Activated CD4-positive, alpha-beta T cell treated with anti-CD3 and anti-CD28 coated beads for 48 hours (primary cell): ENCODE data around the gene ZDHHC14.
"Not testable (repeated sequence)": the region's sequence is repeated elsewhere in the genome, so short reads cannot be mapped to it uniquely, and the experiment has no call there.

Experiments
- DNase-seq: peaks from one replicate; pipeline ENCODE4 v3.0.0-alpha.2; 2020

Gene ZDHHC14

DNA sequence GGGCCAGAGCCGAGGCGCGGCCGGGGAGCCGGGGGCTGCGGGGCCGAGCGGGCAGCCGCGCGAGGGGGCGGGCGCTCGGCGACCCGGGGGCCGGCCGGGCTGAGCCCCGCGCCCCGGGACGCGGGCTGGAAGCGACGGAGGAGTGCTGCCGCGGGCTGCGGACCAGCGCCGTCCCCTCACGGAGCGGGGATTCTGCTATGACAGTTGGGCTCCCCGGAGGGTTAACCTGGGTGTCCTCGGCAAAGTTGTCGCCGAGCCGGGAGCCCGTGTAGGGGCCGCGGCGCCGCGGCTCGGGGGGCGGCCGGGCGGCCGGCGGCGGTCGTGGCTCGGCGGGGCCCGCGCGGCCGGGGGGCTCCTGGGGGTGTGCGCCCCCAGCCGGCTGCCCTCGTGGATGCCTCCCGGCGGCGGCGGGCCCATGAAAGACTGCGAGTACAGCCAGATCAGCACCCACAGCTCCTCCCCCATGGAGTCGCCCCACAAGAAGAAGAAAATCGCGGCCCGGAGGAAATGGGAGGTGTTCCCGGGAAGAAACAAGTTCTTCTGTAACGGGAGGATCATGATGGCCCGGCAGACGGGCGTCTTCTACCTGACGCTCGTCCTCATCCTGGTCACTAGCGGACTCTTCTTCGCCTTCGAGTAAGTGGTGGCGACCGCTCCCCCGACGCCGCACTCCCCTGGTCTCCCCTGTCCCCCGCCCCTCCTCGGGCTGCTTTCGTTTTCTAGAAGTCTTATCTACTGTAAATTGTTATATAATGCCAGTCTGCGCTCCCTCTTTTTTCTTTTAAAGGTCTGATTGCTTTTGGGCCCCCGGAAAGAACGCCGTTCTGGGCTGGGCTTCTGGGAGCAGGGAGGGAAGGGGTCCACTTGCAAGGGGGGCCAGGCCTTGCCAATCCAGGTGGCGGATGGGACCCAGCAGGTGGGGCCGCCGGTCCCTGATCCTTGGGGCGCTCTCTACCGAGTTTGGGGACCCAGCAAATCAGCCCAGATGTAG, 936 bp downstream of the ZDHHC14 start:
- peak; percentile 64 for DNase-seq

DNA sequence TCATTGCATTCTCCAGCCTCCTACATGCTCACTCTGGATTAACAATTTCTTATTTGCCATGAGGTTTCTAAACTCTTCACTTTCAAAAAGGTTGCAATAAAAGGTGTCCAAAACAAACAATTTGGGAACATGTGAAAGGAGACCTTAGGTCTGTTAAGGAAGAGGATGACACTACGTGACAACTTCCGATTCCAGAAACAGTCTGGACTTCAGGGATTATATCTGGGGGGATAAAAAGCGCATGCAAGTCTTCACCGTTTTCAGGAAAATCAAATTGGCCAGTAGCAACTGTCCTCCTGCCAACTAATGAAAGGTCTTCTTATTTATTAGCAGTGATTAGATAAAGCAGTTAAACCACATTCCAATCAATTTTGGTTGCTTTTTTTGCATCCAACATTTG, 1.8 kb downstream of the ZDHHC14 start:
- DNase-seq: no peak

DNA sequence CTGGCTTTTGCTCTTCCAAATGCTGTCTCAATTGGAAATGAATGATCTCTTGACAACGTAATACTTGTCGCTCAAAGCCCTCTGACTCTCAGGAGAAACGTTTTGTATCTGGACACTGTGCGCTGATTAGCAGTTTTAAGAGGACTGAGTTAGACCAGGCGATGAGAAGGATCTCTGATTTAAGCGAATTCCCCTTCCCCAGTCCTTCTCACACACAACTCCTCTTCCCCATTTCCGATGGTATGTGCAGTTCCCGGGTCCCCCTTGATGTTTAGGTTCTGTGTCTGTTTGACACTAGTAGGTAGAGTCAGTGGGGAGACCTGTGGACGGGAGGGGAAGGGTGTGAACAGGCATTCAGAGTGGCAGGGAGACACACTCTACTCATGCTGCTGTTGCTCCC, 2.5 kb downstream of the ZDHHC14 start:
- no peak for DNase-seq

DNA sequence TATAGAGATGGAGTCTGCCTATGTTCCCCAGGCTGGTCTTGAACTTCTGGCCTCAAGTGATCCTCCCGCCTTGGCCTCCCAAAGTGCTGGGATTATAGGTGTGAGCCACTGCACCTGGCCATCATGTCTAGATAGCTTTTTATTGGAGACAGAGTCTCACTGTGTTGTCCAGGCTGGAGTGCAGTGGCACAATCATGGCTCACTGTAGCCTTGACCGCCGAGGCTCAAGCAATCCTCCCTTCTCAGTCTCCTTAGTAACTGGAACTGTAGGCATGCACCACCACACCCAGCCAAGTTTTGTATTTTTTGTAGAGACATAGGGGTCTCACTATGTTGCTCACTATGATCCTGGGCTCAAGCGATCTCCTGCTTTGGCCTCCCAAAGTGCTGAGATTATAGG, 4.0 kb downstream of the ZDHHC14 start:
- DNase-seq: not testable (repeated sequence)

DNA sequence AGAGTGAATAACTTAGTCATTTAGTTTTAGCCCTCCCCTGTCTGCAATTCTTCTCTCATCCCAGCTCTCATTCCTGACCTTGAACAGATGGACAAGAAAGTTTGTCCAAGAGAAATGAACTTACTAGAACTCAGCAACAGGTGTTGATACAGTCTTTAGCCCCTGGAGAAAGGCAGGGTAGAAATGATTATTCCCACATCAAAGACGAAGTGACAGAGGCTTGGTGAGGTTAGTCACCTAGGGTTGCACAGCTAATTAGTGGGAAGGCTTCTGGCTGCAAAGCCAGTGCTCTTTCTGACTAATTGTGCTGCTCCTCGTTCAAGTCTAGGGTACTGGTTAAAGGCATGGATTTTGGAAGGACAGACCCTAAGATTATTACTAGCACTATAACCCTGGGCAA, 4.5 kb downstream of the ZDHHC14 start:
- DNase-seq: peak; percentile 40

DNA sequence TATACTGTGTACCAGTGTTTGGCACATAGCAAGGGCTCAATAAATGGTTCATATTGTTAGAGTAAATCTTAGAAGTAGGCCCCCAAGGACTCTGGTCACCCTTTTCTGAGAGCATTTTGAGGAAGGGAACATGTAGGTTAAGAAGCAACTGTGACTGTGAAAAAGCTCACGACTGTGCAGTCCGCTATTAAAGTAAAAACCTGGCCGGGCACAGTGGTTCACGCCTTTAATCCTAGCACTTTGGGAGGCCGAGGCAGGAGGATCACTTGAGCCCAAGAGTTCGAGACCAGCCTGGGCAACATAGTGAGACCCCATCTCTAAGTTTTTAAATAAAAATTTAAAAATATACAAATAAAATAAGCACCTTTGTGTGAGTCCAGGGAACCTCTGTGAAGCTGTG, 5.0 kb downstream of the ZDHHC14 start:
- DNase-seq: no peak

DNA sequence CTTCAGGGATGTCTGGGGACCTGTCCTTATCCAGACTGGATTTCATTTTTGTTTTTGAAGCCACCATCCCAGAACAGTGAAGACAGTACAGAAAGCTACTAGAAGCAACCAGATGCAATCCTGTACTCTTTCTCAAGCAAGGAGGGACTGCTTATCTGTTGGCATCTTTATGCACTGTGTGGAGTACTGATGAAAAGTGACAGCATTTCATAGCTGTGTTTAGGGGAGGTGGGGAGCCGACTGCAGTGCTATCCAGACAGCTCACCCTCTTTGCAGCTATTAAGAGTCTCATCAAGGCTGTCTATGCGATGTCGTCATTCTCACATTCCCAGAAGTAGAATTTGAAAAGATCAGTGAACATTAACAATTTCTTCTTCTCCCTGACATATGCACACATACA, 5.5 kb downstream of the ZDHHC14 start:
- no peak for DNase-seq

DNA sequence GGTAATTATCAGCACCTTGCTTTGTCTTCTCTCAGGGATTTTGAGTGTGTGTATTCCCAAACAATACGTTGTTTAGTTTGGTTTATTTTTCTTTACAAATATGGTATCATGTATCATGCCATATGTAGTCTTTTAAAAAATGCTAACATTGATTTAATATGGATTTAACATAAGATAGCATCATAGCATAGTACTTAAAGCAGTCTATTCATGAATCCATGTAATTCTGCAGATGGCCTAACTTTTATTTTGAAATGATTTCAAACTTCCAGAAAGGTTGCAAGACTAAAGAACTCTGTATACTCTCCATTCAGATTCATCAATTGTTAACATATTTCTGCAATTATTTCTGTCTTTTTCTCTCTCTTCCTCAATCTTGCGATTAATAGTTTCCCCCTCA, 7.9 kb downstream of the ZDHHC14 start:
- DNase-seq: no peak

DNA sequence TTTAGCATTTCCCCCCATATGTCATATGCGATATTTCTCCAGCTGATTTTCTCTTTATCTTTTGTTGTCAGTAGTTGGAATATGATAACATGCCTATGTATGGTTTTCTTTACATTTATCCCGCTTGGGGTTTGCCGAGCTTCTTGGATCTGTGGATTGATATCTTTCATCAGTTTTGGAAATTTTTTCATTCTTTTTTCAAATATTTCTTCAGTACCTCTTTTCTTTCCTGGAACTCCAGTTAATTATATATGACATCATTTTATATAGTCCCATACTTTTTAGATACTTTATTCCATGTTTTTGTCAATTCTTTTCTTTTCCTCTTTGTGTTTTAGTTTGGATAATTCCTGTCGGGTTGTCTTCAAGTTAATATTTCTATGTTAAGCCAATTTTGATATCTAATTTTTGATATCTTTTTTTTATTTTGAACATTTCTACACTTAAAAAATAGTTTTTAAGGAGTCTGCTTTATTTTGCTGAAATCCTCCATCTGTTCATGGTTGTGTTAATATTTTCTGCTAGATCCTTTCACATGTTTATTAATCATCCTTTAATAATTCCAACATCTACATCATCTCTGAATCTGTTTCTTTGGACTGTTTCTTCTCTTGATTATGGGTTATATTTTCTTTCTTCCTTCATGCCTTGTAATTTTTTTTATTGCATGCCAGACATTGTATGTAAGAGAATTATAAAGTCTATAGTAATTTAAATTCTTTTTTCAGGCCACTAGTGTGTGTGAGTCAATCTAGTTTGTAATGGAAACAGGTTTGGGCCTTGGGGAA, 9.5 kb downstream of the ZDHHC14 start:
- DNase-seq: no peak

DNA sequence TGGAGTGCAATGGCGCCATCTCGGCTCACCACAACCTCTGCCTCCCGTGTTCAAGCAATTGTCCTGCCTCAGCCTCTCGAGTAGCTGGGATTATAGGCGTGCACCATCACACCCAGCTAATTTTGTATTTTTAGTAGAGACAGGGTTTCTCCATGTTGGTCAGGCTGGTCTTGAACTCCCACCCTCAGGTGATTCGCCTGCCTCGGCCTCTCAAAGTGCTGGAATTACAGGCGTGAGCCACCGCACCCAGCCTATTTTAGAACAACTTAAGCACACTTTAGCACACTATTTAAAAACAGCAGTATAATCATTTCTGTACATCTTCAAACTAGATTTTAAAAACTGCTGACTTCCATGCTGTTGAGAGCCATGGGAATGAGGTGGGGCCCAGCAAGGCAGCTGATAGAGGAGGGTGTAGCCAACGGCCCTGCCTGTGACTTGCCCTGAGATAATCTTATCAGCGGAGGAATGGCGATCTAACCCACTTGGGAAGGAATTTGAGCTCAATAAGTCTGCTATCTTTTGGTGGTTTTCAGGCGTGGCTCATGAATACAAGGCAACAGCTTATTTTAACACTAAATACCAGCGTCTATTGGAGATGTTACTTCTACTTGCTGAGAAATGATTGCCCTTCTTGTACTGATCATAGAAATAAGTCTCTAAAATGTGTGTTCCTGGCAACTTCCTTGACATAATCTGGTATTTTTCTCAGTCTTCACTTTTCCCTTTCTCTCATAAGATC, 12.1 kb downstream of the ZDHHC14 start:
- DNase-seq: no peak

DNA sequence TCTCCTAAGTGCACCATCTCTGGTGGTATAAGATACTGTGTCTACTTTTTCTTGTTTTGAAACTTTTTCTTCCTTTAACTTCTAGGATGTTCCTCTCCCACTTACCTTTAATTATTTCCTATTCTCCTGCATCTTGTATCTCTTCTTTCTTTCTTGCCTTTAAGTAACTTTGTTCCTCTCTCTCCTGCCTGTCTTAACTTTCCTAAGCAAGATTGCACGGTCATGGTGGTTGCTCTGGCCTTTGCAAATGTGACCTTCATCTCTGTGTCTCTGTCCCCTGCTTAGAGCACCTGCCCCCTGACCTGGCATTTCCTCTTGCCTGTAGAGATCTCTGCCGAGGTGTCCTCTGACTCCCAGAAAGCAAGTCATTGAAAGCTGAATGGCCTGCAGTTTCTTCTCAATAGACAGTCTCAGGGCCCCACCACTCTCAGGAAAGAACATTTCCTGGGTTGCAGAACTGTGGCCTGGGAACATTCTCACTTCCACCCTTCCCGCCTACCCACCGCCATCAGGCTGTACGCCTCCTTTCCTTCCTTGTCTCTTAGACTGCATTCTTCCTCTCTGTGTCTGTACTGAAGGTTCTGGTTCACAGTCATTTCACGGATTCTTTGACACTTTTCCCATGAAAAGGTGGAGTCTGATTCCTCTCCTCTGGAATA, 12.8 kb downstream of the ZDHHC14 start:
- DNase-seq: no peak

DNA sequence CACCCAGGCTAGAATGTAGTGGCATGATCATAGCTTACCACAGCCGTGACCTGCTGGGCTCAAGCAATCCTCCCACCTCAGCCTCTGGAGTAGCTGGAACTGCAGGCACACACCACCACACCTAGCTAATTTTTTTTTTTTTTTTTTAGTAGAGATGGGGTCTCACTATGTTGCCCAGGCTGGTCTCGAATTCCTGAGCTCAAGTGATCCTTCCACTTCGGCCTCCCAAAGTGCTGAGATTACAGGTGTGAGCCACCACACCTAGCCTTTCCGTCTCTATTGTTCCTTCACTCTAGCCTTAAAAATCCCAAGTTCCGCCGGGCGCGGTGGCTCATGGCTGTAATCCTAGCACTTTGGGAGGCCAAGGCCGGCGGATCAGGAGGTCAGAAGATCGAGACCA, 14.2 kb downstream of the ZDHHC14 start:
- DNase-seq: not testable (repeated sequence)

DNA sequence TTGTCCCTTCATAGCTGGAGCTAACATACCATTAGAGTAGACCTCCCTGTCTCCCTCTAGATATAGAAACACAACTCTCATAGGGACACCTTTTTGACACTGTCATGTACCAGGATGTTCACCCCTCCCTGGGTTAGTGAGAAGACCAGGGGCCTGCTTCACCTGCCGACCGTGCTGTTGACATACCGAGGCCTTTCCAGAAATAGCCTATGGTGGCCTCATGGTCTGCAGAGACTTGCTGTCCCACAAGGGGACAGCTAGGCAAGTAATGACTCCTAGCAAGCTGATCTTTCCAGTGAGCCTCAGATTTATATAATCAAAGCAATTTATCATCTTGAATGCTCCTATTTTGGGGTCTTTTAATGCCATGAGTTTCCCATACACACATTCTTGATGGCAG, 15.0 kb downstream of the ZDHHC14 start:
- DNase-seq: no peak

DNA sequence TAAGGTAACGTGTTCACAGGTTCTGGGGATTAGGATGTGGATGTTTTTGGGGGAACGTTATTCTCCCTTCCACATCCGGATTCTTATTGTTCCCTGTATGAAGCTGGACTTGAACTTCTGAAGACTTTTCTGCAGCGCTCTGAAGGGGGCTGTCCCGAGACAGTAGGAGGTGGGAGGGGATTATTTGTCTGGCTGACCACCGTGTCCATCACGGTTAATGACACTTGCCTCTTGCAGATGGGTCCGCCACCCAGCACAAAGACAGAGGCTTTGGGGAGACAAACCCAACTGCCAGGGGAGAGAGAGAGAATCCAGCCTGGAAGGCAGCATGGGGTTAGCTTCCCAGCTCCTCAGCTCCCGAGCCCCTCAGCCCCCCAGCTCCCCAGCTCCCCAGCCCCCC, 16.7 kb downstream of the ZDHHC14 start:
- DNase-seq: no peak

DNA sequence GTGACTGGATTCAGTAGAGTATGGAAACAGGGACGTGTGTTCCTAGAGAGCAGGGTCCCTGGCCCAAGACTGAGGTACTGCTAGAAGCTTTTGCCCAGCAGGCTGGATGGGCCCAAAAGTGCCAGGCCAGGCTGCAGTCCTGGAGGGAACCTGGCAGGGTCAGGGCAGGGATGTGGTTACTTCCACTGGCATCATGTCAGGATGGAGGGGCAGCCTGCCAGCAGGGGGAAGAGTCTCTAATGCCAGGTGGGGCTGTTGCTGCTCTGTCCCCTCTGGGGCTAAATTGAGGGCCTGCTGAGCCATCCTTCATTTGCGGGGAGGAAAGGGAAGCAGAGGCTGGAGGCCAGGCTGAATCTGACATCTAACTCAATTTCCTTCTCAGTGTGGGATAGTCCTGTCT, 17.2 kb downstream of the ZDHHC14 start:
- no peak for DNase-seq

DNA sequence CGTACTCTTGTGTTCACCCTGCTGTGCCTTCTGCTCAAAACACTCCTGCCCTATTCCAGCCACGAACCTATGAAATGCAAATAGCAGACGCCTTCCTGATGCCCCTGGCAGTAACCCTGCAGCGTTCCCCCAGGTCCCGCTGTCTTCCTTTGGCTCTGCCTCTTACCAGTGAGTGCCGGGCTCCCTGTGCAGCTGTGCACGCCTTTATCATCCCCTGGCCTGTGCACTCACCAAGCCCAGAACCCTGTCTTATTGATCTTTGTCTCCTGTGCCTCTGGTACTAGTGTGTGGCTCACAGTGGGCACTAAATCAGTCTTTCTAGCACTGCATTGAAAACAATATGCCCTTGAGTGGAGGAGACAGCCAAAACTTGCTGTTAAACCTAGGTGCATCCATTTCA, 19.7 kb downstream of the ZDHHC14 start:
- DNase-seq: no peak

DNA sequence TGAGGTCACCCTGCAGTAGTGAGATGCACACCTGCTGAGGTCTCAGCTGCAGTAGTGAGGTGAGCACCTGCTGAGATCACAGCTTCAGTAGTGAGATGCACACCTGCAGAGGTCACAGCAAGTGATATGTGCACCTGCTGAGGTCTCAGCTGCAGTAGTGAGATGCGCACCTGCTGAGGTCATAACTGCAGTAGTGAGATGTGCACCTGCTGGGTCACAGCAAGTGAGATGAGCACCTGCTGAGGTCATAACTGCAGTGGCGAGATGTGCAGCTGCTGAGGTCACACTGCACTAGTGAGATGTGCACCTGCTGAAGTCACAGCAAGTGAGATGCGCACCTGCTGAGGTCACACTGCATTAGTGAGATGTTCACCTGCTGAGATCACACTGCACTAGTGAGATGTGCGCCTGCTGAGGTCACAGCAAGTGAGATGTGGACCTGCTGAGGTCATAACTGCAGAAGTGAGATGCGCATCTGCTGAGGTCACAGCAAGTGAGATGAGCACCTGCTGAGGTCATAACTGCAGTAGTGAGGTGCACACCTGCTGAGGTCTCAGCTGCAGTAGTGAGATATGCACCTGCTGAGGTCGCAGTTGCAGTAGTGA, 20.8 kb downstream of the ZDHHC14 start:
- DNase-seq: no peak

DNA sequence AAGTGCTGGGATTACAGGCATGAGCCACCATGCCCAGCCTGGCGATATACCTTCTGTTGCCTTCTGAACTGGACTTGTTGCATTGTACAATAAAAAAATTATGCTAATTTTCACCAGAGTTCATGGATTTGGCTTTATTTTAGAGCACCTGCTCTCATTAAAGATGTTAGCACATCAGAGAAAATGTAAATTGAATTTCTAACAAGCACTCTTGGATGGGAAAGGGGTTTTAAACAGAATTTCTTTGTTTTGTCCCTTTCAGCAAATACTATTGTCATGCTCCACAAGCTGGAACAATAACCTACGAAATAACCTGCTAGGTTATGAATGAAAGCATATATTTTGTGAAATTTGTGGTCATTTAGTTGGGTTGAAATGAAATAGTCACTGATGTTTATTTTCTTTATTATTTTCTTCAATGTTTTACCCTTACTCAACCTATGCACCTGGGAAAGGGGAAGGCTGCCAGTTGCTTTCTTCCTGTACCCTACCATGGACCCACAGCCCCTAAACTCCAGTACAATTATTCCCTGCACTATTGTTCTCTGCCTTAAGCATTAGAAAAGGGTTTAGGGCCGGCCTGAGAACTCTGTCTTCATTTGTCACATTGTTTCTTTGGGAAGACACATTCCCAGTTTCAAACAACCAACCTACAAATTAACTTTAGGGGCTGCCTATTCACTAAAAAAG, 22.2 kb downstream of the ZDHHC14 start:
- DNase-seq: no peak

DNA sequence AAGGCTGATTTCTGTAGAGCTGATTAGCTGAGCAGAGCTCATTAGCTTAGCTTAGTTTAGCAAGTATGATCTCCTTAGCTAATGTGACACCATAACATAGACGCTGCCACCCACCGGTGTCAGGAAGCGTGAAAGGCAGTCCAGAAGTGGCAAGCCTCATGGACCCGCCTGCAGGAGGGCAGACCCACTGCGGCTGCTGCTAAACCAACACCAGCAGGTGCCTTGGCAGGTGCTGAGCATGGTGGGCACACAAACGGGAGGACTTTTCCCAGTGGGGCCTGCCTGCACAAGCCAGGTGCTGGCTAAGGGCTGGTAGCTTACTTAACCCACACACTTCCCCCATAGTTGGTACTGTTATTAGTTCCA, 22.7 kb downstream of the ZDHHC14 start:
- no peak for DNase-seq

DNA sequence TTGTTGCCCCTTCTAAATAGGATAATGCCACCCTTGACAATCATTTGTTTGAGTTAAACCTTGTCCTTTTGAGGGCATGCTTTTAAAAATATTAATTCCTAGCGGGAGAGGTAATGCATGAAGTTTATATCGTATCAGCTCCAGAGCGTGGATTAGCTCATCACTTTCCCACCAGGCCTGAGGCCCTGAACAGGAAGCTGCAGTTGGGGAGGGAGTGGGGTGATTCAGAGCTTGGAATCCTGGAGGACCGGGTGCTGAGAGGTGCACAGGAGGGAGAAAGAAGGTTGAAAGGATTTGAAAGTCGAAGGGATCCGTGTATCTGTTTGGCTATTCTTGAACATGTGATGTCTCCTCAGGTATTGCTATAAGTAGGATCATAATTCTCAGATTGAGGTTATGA, 25.0 kb downstream of the ZDHHC14 start:
- no peak for DNase-seq

DNA sequence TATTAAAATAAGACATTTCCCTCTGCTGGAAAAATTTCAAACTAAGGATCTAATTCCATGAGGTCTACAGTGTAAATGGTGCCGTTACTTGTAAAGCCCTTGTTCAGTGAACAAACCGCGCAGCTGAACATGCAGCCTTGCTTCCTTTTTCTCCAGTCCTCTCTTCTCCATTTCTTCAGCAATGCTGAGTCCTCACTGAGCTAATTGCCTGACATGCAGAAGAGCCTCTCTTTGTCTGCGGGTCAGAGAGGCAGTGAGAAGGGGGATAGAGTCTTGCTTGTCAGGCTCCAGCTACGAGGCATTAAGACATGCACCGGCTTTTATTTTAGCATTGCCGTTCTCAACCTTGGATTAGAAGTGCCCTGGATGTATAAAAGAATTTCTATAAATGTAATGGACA, 25.7 kb downstream of the ZDHHC14 start:
- DNase-seq: no peak

DNA sequence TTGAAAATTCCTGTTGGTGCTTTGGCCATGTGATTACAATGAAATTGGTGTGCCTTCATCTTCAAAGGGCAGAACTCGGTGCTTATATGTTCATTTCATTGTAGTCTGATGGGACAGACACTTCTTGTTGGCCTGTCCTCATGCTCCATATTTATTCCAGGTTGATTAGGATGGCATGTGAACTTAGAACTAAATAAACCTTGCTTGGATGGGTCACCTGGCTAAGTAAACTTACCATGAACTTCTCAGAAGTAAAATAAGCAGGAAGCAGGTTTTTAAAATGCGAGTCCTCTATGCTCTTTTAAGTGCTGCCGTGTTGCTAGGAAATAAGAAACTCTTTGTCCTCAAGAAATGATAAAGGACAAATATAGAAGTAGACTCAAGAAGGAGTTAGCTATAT, 26.7 kb downstream of the ZDHHC14 start:
- DNase-seq: no peak
